ENCODE measurements around the gene RBM46.
"Not testable (repeated sequence)": the region's sequence is repeated elsewhere in the genome, so short reads cannot be mapped to it uniquely, and the experiment has no call there.

The RBM46 gene

GRCh38 chr4:154838694-154839093 is 57.6 kb downstream of the RBM46 start:
- DNase-seq = no peak

GRCh38 chr4:154854362-154854761 is 73.3 kb downstream of the RBM46 start:
- DNase-seq = no peak

- DNase-seq = no peak
These were observed 77.1 kb downstream of the RBM46 start for GRCh38 chr4:154858166-154858565.

DNA sequence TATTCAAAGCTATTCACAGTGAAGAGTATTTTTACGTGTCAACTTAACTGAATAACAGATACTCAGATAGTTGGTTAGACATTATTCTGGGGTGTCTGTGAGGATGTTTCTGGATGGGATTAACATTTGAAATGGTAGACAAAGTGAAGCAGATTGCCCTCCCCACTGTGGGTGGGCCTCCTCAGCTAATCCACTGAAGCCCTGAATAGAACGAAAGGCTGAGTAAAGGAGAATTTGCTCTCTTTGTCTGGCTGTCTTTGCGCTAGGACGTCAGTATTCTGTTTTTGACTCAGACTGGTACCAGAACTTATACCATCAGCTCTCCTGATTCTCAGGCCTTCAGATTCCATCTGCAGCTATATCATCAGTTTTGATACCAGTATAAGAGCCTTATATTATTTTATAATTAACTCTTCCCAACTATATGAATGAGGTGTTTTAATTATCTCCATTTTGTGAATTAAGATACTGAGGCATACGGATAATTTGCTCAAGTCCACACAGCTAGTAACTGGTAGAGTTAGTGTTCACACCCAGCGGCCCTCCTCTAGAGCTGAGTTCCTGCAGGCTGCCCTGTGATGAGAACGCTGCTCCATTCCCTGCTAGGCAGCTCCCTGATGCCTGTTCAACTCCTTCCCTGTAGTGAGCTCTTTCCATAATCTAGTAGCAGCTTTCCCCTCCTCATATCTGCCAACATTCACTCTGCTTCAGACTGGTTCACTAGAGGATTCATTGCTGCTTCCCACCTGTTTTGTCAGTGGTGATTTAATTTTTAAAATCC is 87.5 kb downstream of the RBM46 start:
- no peak for DNase-seq

DNA sequence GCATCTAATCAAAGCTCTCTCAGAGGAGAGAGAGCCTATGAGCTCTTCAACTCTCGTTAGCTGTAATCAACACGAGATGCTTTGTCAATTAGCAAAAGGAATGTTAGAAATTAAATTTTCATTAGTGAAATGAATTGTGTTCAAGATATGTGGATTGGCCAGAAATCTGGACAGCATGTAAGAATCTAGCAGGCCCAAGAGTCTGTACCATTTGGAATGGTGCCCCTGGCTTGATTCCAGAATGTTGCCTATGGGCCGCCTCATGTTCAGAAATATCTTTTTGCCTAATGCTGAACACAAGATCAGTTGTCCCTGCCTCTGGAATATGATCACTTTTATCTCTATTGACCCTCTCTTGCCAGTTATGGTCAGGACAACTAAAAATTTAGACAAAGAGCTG is 88.2 kb downstream of the RBM46 start:
- no peak for DNase-seq

- DNase-seq = no peak
These were observed 91.1 kb downstream of the RBM46 start for GRCh38 chr4:154872198-154872597.

- not testable (repeated sequence) for DNase-seq
These were observed 93.0 kb downstream of the RBM46 start for GRCh38 chr4:154874049-154874448.

DNA sequence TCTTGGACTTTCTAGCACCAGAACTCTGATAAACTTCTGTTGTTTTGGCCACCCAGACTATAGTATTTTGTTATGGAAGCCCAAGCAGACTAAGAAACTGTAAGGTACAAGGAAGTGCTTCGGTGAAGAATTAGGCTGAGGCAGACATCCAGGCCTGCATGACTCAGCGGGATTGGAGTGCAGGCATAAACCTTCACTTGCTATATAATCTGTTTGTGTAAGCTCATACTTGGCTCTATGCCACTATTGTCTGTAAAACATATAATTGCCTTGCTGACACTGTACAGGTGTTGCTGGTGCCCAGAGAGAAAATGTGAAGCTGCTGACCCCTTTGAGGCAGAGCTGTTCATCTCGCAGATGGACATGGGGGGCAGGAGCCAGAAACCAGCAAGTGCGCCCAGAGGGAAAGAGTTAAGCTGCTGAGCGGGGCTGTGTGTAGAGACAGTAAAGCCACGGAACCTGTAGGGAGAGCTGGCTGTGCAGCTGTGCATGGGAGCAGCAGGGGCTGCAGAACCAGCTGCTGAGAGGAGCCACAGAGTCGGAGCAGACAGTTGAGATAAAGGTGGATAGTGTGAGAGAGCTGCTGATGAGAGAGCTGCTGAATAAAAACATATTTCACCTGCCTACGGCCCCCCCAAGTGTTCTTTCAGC is 96.2 kb downstream of the RBM46 start:
- DNase-seq = no peak

Measured in central memory CD4-positive, alpha-beta T cell (primary cell).